GM19372 (cell line): ENCODE measurements around the gene PPP1R3A.

Experiments
- ATAC-seq: cut with Tn5 transposase; IDR thresholded peaks from one replicate; pipeline ENCODE4 v1.9.1; 2021; ENCODE audit warnings: mild to moderate bottlenecking, low read depth, moderate library complexity; ENCODE audit not compliant: unreplicated experiment

Gene PPP1R3A

GRCh38 chr7:113890331-113891030, 28.3 kb downstream of the PPP1R3A start:
- ATAC-seq, result no peak

GRCh38 chr7:113883096-113883495, 35.7 kb downstream of the PPP1R3A start:
- no peak for ATAC-seq

- ATAC-seq, result no peak
Measured at GRCh38 chr7:113880559-113880958, 38.2 kb downstream of the PPP1R3A start.

GRCh38 chr7:113878394-113878992, 40.3 kb downstream of the PPP1R3A start:
- no peak for ATAC-seq

GRCh38 chr7:113875224-113875623, 43.6 kb downstream of the PPP1R3A start:
- no peak for ATAC-seq

GRCh38 chr7:113873554-113874151, 45.2 kb downstream of the PPP1R3A start:
- no peak for ATAC-seq

GRCh38 chr7:113872981-113873380, 45.8 kb downstream of the PPP1R3A start:
- ATAC-seq, result no peak

- no peak for ATAC-seq
Measured at GRCh38 chr7:113867325-113867724, 51.5 kb downstream of the PPP1R3A start.

GRCh38 chr7:113856010-113856409, 62.8 kb downstream of the PPP1R3A start:
- ATAC-seq, result no peak

- ATAC-seq, result no peak
Measured at GRCh38 chr7:113840954-113841353, 77.9 kb downstream of the PPP1R3A start.

GRCh38 chr7:113835367-113835766, 83.4 kb downstream of the PPP1R3A start:
- ATAC-seq, result no peak

GRCh38 chr7:113832196-113832745, 86.5 kb downstream of the PPP1R3A start:
- ATAC-seq, result no peak

- no peak for ATAC-seq
Measured at GRCh38 chr7:113831556-113831955, 87.3 kb downstream of the PPP1R3A start.

GRCh38 chr7:113828581-113828980, 90.2 kb downstream of the PPP1R3A start:
- no peak for ATAC-seq
